HFFc6 (cell line): Measurements from ENCODE around the gene AURKB. TPM values are rescaled to one million over a fixed set of nuclear protein-coding genes. Genes with fewer than 3 reads are reported as not detected.

ENCODE experiments used
- DNase-seq: peaks from one replicate; pipeline ENCODE4 v3.0.0-alpha.2; 2018
- H3K27ac Mint-ChIP-seq: 2 replicates; pipeline ENCODE4 v1.8.0; 2020; ENCODE audit warnings: mild to moderate bottlenecking, mixed read lengths
- H3K27me3 Mint-ChIP-seq: 2 replicates; pipeline ENCODE4 v1.8.0; 2021; ENCODE audit warnings: mild to moderate bottlenecking, moderate library complexity, mixed read lengths; ENCODE audit not compliant: insufficient read depth
- H3K36me3 Mint-ChIP-seq: 2 replicates; pipeline ENCODE4 v1.8.0; 2021; ENCODE audit warnings: low read depth, mixed read lengths
- H3K4me1 Mint-ChIP-seq: 2 replicates; pipeline ENCODE4 v1.8.0; 2020; ENCODE audit warnings: low read depth, mixed read lengths
- H3K4me3 Mint-ChIP-seq: 2 replicates; pipeline ENCODE4 v1.8.0; 2020; ENCODE audit warnings: mild to moderate bottlenecking, moderate library complexity, mixed read lengths
- H3K9me3 Mint-ChIP-seq: 2 replicates; pipeline ENCODE4 v1.8.0; 2020; ENCODE audit warnings: mild to moderate bottlenecking, mixed read lengths
- CTCF ChIP-seq: fragments of 200-600 bp; sonication (generic); IDR thresholded peaks from 2 replicates; pipeline ENCODE4 v1.5.0; 2021; ENCODE audit warnings: antibody characterized with exemption, mild to moderate bottlenecking
- total RNA-seq, 6 experiments: library from RNA; stranded (reverse); fragmentation: NEBNext Ultra II Directional; extraction: Animal tissue kit (Norgen Biotek cat#: 25700); gene quantifications; 2 replicates in 1 of 6; 3 replicates in 5 of 6; pipeline ENCODE4 v1.2.3, GENCODE V29; 2021

The AURKB gene
- total RNA-seq, 6 experiments from 2014 or later = 24.5 to 43.4 (median 39.5) TPM

GRCh38 chr17:8159459-8160223 lies 50.7 kb downstream of the AURKB start:
- Mint-ChIP-seq H3K9me3 (no peaks in the 10 kb centered on the region), H3K27ac (peak overlapping the region; percentile 43; the same call in 1 of the 2 replicates)

GRCh38 chr17:8159032-8159400 lies 51.4 kb downstream of the AURKB start:
- Mint-ChIP-seq H3K4me3 (no peak overlapping the region), H3K27ac (peak overlapping the region; percentile 84), H3K36me3 (peaks cover 9% of the 10 kb centered on the region), H3K9me3 (no peaks in the 10 kb centered on the region), H3K27me3 (peaks cover 4% of the 10 kb centered on the region), H3K4me1 (peaks cover 35% of the 10 kb centered on the region)
- no peak for DNase-seq
- peak; percentile 5; the same call in 1 of the 2 replicates for TF ChIP-seq CTCF

More at GRCh38 chr17:8159459-8160223, 50.7 kb downstream of the AURKB start:
- no peak for TF ChIP-seq CTCF
- Mint-ChIP-seq H3K4me1 (peaks cover 41% of the 10 kb centered on the region), H3K27me3 (peaks cover 2% of the 10 kb centered on the region), H3K36me3 (peaks cover 9% of the 10 kb centered on the region), H3K4me3 (no peak overlapping the region)
- DNase-seq = no peak

- peaks cover 4% of the 10 kb centered on the region; the same call in 1 of the 2 replicates for H3K27me3 Mint-ChIP-seq
- peaks cover 9% of the 10 kb centered on the region for H3K36me3 Mint-ChIP-seq
- peak; percentile 97 for TF ChIP-seq CTCF
- H3K9me3 Mint-ChIP-seq = no peaks in the 10 kb centered on the region
- H3K4me3 Mint-ChIP-seq = peak overlapping the region; percentile 31; the same call in 1 of the 2 replicates
- peak overlapping the region; percentile 84 for H3K27ac Mint-ChIP-seq
- H3K4me1 Mint-ChIP-seq = peaks cover 29% of the 10 kb centered on the region
- peak; percentile 84 for DNase-seq
Observed at GRCh38 chr17:8158267-8159031, 51.9 kb downstream of the AURKB start.

- Mint-ChIP-seq H3K4me3 (no peak overlapping the region), H3K27ac (no peak overlapping the region), H3K27me3 (peaks cover 14% of the 10 kb centered on the region), H3K36me3 (peaks cover 5% of the 10 kb centered on the region), H3K4me1 (peaks cover 26% of the 10 kb centered on the region), H3K9me3 (no peaks in the 10 kb centered on the region)
- peak; percentile 21; the same call in 1 of the 2 replicates for TF ChIP-seq CTCF
- peak; percentile 100 for DNase-seq
Observed at GRCh38 chr17:8156246-8156992, 54.0 kb downstream of the AURKB start.

- Mint-ChIP-seq H3K27ac (no peak overlapping the region), H3K27me3 (peaks cover 15% of the 10 kb centered on the region), H3K9me3 (no peaks in the 10 kb centered on the region), H3K4me3 (no peak overlapping the region), H3K4me1 (peaks cover 22% of the 10 kb centered on the region), H3K36me3 (no peaks in the 10 kb centered on the region)
- no peak for DNase-seq
- TF ChIP-seq CTCF = no peak
Observed at GRCh38 chr17:8155996-8156245, 54.5 kb downstream of the AURKB start.
